GM03348 (cell line): Measurements from ENCODE around the gene USH1C.

Source experiments
- DNase-seq: peaks from one replicate; pipeline ENCODE4 v3.0.0; 2012; ENCODE audit warnings: low spot score

USH1C gene

GRCh38 chr11:17547051-17547577 lies 2.9 kb upstream of the USH1C start, which contains the start of gene OTOG:
Gene OTOG, plus strand, starts transcription at chr11:17547259. Its CDS starts 114 bp downstream, at chr11:17547373.
- no peak for DNase-seq

- no peak for DNase-seq
Measured at GRCh38 chr11:17546240-17546639, 2.0 kb upstream of the USH1C start.

- no peak for DNase-seq
Measured at GRCh38 chr11:17543574-17544180, 539 bp downstream of the USH1C start.

- DNase-seq, result no peak
Measured at GRCh38 chr11:17543041-17543440, 1.2 kb downstream of the USH1C start.

- DNase-seq, result no peak
Measured at GRCh38 chr11:17542249-17542648, 2.0 kb downstream of the USH1C start.

GRCh38 chr11:17541330-17541885 lies 2.8 kb downstream of the USH1C start:
- DNase-seq, result no peak

GRCh38 chr11:17540807-17541206 lies 3.4 kb downstream of the USH1C start:
- no peak for DNase-seq

- no peak for DNase-seq
Measured at GRCh38 chr11:17538731-17539130, 5.5 kb downstream of the USH1C start.

- no peak for DNase-seq
Measured at GRCh38 chr11:17538054-17538453, 6.2 kb downstream of the USH1C start.

- no peak for DNase-seq
Measured at GRCh38 chr11:17537261-17537660, 7.0 kb downstream of the USH1C start.

- DNase-seq, result no peak
Measured at GRCh38 chr11:17535488-17535887, 8.7 kb downstream of the USH1C start.

- DNase-seq, result no peak
Measured at GRCh38 chr11:17533778-17534415, 10.3 kb downstream of the USH1C start.

- DNase-seq, result no peak
Measured at GRCh38 chr11:17533341-17533740, 10.9 kb downstream of the USH1C start.

- DNase-seq, result no peak
Measured at GRCh38 chr11:17532784-17533183, 11.4 kb downstream of the USH1C start.

GRCh38 chr11:17531636-17532113 lies 12.5 kb downstream of the USH1C start:
- no peak for DNase-seq

GRCh38 chr11:17531071-17531600 lies 13.1 kb downstream of the USH1C start:
- no peak for DNase-seq

GRCh38 chr11:17529844-17530185 lies 14.4 kb downstream of the USH1C start:
- no peak for DNase-seq

GRCh38 chr11:17528906-17529843 lies 15.0 kb downstream of the USH1C start:
- no peak for DNase-seq

GRCh38 chr11:17528181-17528691 lies 16.0 kb downstream of the USH1C start:
- peak; percentile 89 for DNase-seq

- DNase-seq, result no peak
Measured at GRCh38 chr11:17527628-17527995, 16.6 kb downstream of the USH1C start.

- DNase-seq, result no peak
Measured at GRCh38 chr11:17526931-17527627, 17.1 kb downstream of the USH1C start.
